ENCODE data around the gene SZRD1. TPM values are rescaled to one million over a fixed set of nuclear protein-coding genes. Genes with fewer than 3 reads are reported as not detected.

The SZRD1 gene
- total and polyA plus RNA-seq, 2 of the 4 experiments (the other 2 are of a cell fraction), result 119 to 149 TPM

- no peak overlapping the region for H2BK120ac ChIP-seq (ENCODE audit: low read depth, low read length)
- CTCF ChIA-PET, result no interaction called here
- no peak overlapping the region for H4K5ac ChIP-seq (ENCODE audit: low read depth, low read length)
- DNase-seq (no peak), ATAC-seq (ENCODE audit: low read depth) (no peak)
- no TSS peak for BruUV-seq (replicated peaks)
- H2BK5ac ChIP-seq (ENCODE audit: low read depth, low read length, poor library complexity, severe bottlenecking), result no peak overlapping the region
- dilution Hi-C loops (cut with HindIII; ENCODE audit: low sequenced_read_pairs, unreplicated experiment), result no loop called here
- H3K18ac ChIP-seq (ENCODE audit: low read depth, low read length), result no peak overlapping the region
- intact Hi-C loops (cut with micrococcal nuclease), result no loop called here
- H2AK9ac ChIP-seq (replicated peaks; ENCODE audit: low read depth, low read length, poor library complexity), result peak overlapping the region; percentile 50
- H3K9me1 ChIP-seq (ENCODE audit: insufficient read depth, low read length), result no peaks in the 10 kb centered on the region
- TF ChIP-seq FOS (IDR thresholded peaks at IDR 0.05; ENCODE audit: low read depth, low read length), result no peak
- no peak for TF ChIP-seq RCOR1 (IDR thresholded peaks at IDR 0.05; ENCODE audit: insufficient replicate concordance, low read length)
- no peak overlapping the region for H2BK15ac ChIP-seq (ENCODE audit: low read depth, low read length)
- POLR2A ChIA-PET (ENCODE audit: unreplicated experiment), result no interaction called here
- no peak overlapping the region for H3K23ac ChIP-seq (ENCODE audit: low read depth, low read length)
- H3K56ac ChIP-seq (ENCODE audit: extremely low read depth, insufficient read depth, low read length), result no peak overlapping the region
- H3K79me1 ChIP-seq (ENCODE audit: low read depth in 1 of 2, low read length in 2 of 2), result no peaks in the 10 kb centered on the region
- peak overlapping the region; percentile 11 for H2AFZ ChIP-seq (replicated peaks; ENCODE audit: low read length, poor library complexity)
- H4K8ac ChIP-seq (ENCODE audit: low read depth in 2 of 2, low read length in 2 of 2), result no peak overlapping the region
- H3K4me1 ChIP-seq (ENCODE audit: control insufficient read depth, insufficient read depth, low read length), result no peaks in the 10 kb centered on the region
- no peaks in the 10 kb centered on the region for H3K9me3 ChIP-seq (ENCODE audit: control insufficient read depth, insufficient read depth, low read length)
- H3K27me3 ChIP-seq (ENCODE audit: control insufficient read depth, insufficient read depth, low read length), result peaks cover 4% of the 10 kb centered on the region; the same call in 1 of the 2 replicates
- no peak overlapping the region for H3K4me3 ChIP-seq (ENCODE audit: insufficient read depth, low read depth, low read length)
- H3K4me2 ChIP-seq (ENCODE audit: low read depth, low read length), result no peak overlapping the region
- H3K27ac ChIP-seq (ENCODE audit: insufficient read depth, low read length), result no peak overlapping the region
- no peaks in the 10 kb centered on the region for H4K20me1 ChIP-seq (ENCODE audit: insufficient read depth, low read length)
- H3K9ac ChIP-seq (ENCODE audit: low read depth, low read length), result no peak overlapping the region
- H4K91ac ChIP-seq (ENCODE audit: insufficient read depth, low read depth, low read length), result no peak overlapping the region
- H3K4ac ChIP-seq (ENCODE audit: low read depth, low read length), result no peak overlapping the region
- no peaks in the 10 kb centered on the region for H3K36me3 ChIP-seq (ENCODE audit: control insufficient read depth, insufficient read depth, low read length)
- H3K14ac ChIP-seq (replicated peaks; ENCODE audit: low read depth, low read length), result no peak overlapping the region
- in situ Hi-C loops (cut with MboI; ENCODE audit: low sequenced_read_pairs), result no loop called here
- H2BK20ac ChIP-seq (ENCODE audit: low read depth, low read length), result no peak overlapping the region
- WGBS, 2 experiments (ENCODE audit: extremely low coverage in 2 of 2, insufficient read length in 1 of 2), result 48% methylated on average over 7 of the region's 9 CpGs; no CpG with 5 or more reads in 1 of the 2 experiments
- H2AK5ac ChIP-seq (ENCODE audit: low read depth, low read length), result no peak overlapping the region
Observed at GRCh38 chr1:16433030-16433429, 66.0 kb downstream of the SZRD1 start.

Data from IMR-90 (cell line).